A204.1 (cell line): ENCODE measurements around the gene SAMD4B.
"Not testable (repeated sequence)": the region's sequence is repeated elsewhere in the genome, so short reads cannot be mapped to it uniquely, and the experiment has no call there.

Experiments
- FAIRE-seq: peaks from 2 replicates; lab custom pipeline; 2012; peaks lifted over from hg19 to GRCh38; lab: Jason Lieb, UNC

The SAMD4B gene

GRCh38 chr19:39372047-39372802, 30.0 kb downstream of the SAMD4B start:
- FAIRE-seq, result no peak

- FAIRE-seq, result no peak
Observed at GRCh38 chr19:39372941-39373340, 30.7 kb downstream of the SAMD4B start.

GRCh38 chr19:39375929-39376328, 33.7 kb downstream of the SAMD4B start:
- FAIRE-seq, result no peak

- FAIRE-seq, result no peak
Observed at GRCh38 chr19:39377373-39378362, 35.4 kb downstream of the SAMD4B start.

- not testable (repeated sequence) for FAIRE-seq
Observed at GRCh38 chr19:39379366-39379765, 37.1 kb downstream of the SAMD4B start.

GRCh38 chr19:39379865-39380396, 37.7 kb downstream of the SAMD4B start:
- FAIRE-seq, result no peak

GRCh38 chr19:39380521-39381502, 38.6 kb downstream of the SAMD4B start:
- no peak for FAIRE-seq

GRCh38 chr19:39381910-39382611, 39.8 kb downstream of the SAMD4B start:
- FAIRE-seq, result no peak

- FAIRE-seq, result no peak
Observed at GRCh38 chr19:39382991-39383828, 41.0 kb downstream of the SAMD4B start.

- FAIRE-seq, result no peak
Observed at GRCh38 chr19:39384839-39385568, 42.8 kb downstream of the SAMD4B start.

- FAIRE-seq, result no peak
Observed at GRCh38 chr19:39385629-39386411, 43.6 kb downstream of the SAMD4B start.

GRCh38 chr19:39386557-39386956, 44.3 kb downstream of the SAMD4B start:
- no peak for FAIRE-seq

- FAIRE-seq, result no peak
Observed at GRCh38 chr19:39388657-39389056, 46.4 kb downstream of the SAMD4B start.

GRCh38 chr19:39389631-39390414, 47.6 kb downstream of the SAMD4B start:
- FAIRE-seq, result no peak

- FAIRE-seq, result no peak
Observed at GRCh38 chr19:39390451-39390750, 48.2 kb downstream of the SAMD4B start.

- peak; percentile 99 for FAIRE-seq
Observed at GRCh38 chr19:39390751-39391437, 48.7 kb downstream of the SAMD4B start, which contains the start of the genes MED29 and PAF1. TSS of gene MED29 (plus strand) at chr19:39391378. CDS start at chr19:39391423, 45 bp downstream. TSS of gene PAF1 (minus strand) at chr19:39391106. CDS start at chr19:39390864, 242 bp downstream.
